Measurements from ENCODE around the gene IFNLR1. TPM values are rescaled to one million over a fixed set of nuclear protein-coding genes. Genes with fewer than 3 reads are reported as not detected.

Gene IFNLR1
- polyA plus RNA-seq, 1 donor (not counting 4 experiments of a cell fraction or from before 2014, with no cell fraction given) = 3.4 TPM

GRCh38 chr1:24118410-24119242, 68.5 kb downstream of the IFNLR1 start:
- Histone ChIP-seq H3K27me3 (ENCODE audit: control insufficient read depth, extremely low read depth, insufficient read depth, low read length) (no peaks in the 10 kb centered on the region), H3K36me3 (ENCODE audit: control insufficient read depth in 2 of 2, extremely low read depth in 1 of 2, insufficient read depth in 2 of 2, low read length in 2 of 2) (no peaks in the 10 kb centered on the region), H4K20me1 (ENCODE audit: control insufficient read depth, extremely low read depth, insufficient read depth, low read length) (no peaks in the 10 kb centered on the region), H3K27ac (ENCODE audit: control insufficient read depth, insufficient read depth, low read length) (no peak overlapping the region), H3K4me3 (ENCODE audit: control insufficient read depth in 2 of 3, extremely low read depth in 1 of 3, insufficient read depth in 2 of 3, low read depth in 1 of 3, low read length in 3 of 3) (no peak overlapping the region), H3K9me1 (ENCODE audit: control insufficient read depth, extremely low read depth, insufficient read depth, low read length) (no peaks in the 10 kb centered on the region), H2AFZ (ENCODE audit: control insufficient read depth, low read length) (no peak overlapping the region), H3K4me2 (ENCODE audit: control insufficient read depth, extremely low read depth, insufficient read depth, low read depth, low read length) (no peak overlapping the region), H3K79me2 (ENCODE audit: control insufficient read depth, insufficient read depth, low read length) (no peaks in the 10 kb centered on the region), H3K9ac (ENCODE audit: control insufficient read depth, extremely low read depth, insufficient read depth, low read length) (no peak overlapping the region), H3K9me3 (ENCODE audit: control insufficient read depth, low read depth, low read length) (no peaks in the 10 kb centered on the region), H3K4me1 (ENCODE audit: control insufficient read depth, extremely low read depth, insufficient read depth, low read length) (peaks cover 35% of the 10 kb centered on the region)
- no peak for TF ChIP-seq EZH2 (IDR thresholded peaks at IDR 0.05; ENCODE audit: low read length)
- TF ChIP-seq, protein P1, sequence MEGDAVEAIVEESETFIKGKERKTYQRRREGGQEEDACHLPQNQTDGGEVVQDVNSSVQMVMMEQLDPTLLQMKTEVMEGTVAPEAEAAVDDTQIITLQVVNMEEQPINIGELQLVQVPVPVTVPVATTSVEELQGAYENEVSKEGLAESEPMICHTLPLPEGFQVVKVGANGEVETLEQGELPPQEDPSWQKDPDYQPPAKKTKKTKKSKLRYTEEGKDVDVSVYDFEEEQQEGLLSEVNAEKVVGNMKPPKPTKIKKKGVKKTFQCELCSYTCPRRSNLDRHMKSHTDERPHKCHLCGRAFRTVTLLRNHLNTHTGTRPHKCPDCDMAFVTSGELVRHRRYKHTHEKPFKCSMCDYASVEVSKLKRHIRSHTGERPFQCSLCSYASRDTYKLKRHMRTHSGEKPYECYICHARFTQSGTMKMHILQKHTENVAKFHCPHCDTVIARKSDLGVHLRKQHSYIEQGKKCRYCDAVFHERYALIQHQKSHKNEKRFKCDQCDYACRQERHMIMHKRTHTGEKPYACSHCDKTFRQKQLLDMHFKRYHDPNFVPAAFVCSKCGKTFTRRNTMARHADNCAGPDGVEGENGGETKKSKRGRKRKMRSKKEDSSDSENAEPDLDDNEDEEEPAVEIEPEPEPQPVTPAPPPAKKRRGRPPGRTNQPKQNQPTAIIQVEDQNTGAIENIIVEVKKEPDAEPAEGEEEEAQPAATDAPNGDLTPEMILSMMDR (optimal IDR thresholded peaks at IDR 0.05 in 1 of 3, IDR thresholded peaks at IDR 0.05 in 1 of 3, conservative IDR thresholded peaks at IDR 0.05 in 1 of 3; ENCODE audit: extremely low read depth in 1 of 3, insufficient read depth in 2 of 3, low read length in 3 of 3) = no peak
- dilution Hi-C loops (cut with MboI; ENCODE audit: extremely low pct_ligation_motif_present, low sequenced_read_pairs) = no loop called here
- DNase-seq (ENCODE audit: low read depth, low spot score) (no peak), FAIRE-seq (no peak)

- Histone ChIP-seq H3K9ac (ENCODE audit: control insufficient read depth, extremely low read depth, insufficient read depth, low read length) (no peak overlapping the region), H3K79me2 (ENCODE audit: control insufficient read depth, insufficient read depth, low read length) (no peaks in the 10 kb centered on the region), H3K27ac (ENCODE audit: control insufficient read depth, insufficient read depth, low read length) (no peak overlapping the region), H3K27me3 (ENCODE audit: control insufficient read depth, extremely low read depth, insufficient read depth, low read length) (no peaks in the 10 kb centered on the region), H3K4me2 (ENCODE audit: control insufficient read depth, extremely low read depth, insufficient read depth, low read depth, low read length) (peak overlapping the region; percentile 15), H4K20me1 (ENCODE audit: control insufficient read depth, extremely low read depth, insufficient read depth, low read length) (no peaks in the 10 kb centered on the region), H3K36me3 (ENCODE audit: control insufficient read depth in 2 of 2, extremely low read depth in 1 of 2, insufficient read depth in 2 of 2, low read length in 2 of 2) (no peaks in the 10 kb centered on the region), H3K9me1 (ENCODE audit: control insufficient read depth, extremely low read depth, insufficient read depth, low read length) (no peaks in the 10 kb centered on the region), H3K9me3 (ENCODE audit: control insufficient read depth, low read depth, low read length) (no peaks in the 10 kb centered on the region), H3K4me1 (ENCODE audit: control insufficient read depth, extremely low read depth, insufficient read depth, low read length) (peaks cover 35% of the 10 kb centered on the region), H2AFZ (ENCODE audit: control insufficient read depth, low read length) (no peak overlapping the region), H3K4me3 (ENCODE audit: control insufficient read depth in 2 of 3, extremely low read depth in 1 of 3, insufficient read depth in 2 of 3, low read depth in 1 of 3, low read length in 3 of 3) (no peak overlapping the region)
- DNase-seq (ENCODE audit: low read depth, low spot score) (no peak), FAIRE-seq (peak; percentile 70)
- TF ChIP-seq, protein P1 (optimal IDR thresholded peaks at IDR 0.05 in 1 of 3, IDR thresholded peaks at IDR 0.05 in 1 of 3, conservative IDR thresholded peaks at IDR 0.05 in 1 of 3; ENCODE audit: extremely low read depth in 1 of 3, insufficient read depth in 2 of 3, low read length in 3 of 3) = no peak
- TF ChIP-seq EZH2 (IDR thresholded peaks at IDR 0.05; ENCODE audit: low read length) = no peak
- dilution Hi-C loops (cut with MboI; ENCODE audit: extremely low pct_ligation_motif_present, low sequenced_read_pairs) = no loop called here
Measured at GRCh38 chr1:24117722-24118409, 69.2 kb downstream of the IFNLR1 start.
